Urinary bladder (tissue), 4 donors: ENCODE measurements around the gene MYRIP. TPM values are rescaled to one million over a fixed set of nuclear protein-coding genes. Genes with fewer than 3 reads are reported as not detected.

Source experiments
- DNase-seq: peaks from one replicate; pipeline ENCODE4 v3.0.0-alpha.2; 2015; ENCODE audit errors: extremely low spot score
- H3K27ac ChIP-seq: one replicate; pipeline ENCODE4 v1.5.1; 2013; ENCODE audit warnings: low read depth, mild to moderate bottlenecking, moderate library complexity
- H3K36me3 ChIP-seq: one replicate; pipeline ENCODE4 v1.6.1; 2013; ENCODE audit warnings: mild to moderate bottlenecking, moderate library complexity; ENCODE audit not compliant: insufficient read depth
- H3K4me1 ChIP-seq: one replicate; pipeline ENCODE4 v1.6.1; 2013; ENCODE audit warnings: mild to moderate bottlenecking, moderate library complexity; ENCODE audit not compliant: insufficient read depth
- H3K4me3 ChIP-seq: one replicate; pipeline ENCODE4 v1.5.1; 2013; ENCODE audit warnings: low read depth, low read length
- WGBS: extraction: QIAGEN DNeasy Blood & Tissue Kit; methylation state at CpG from one replicate; pipeline ENCODE4 v1.1.7; 2013; 5-methylcytosine and 5-hydroxymethylcytosine counted together
- polyA plus RNA-seq: library from polyadenylated mRNA; stranded (reverse); fragments of 200-250 nt; gene quantifications from one replicate; pipeline ENCODE4 v1.2.3, GENCODE V29; 2013
- total RNA-seq: library from RNA; depleted of rRNA; stranded (reverse); fragments of >200 nt; gene quantifications from one replicate; pipeline ENCODE4 v1.2.3, GENCODE V29; 2014
- donor health status: healthy with polysubstance abuse.
- donor health status: healthy.

Gene MYRIP
- total and polyA plus RNA-seq, 2 donors, result 2.9 to 4.4 TPM

DNA sequence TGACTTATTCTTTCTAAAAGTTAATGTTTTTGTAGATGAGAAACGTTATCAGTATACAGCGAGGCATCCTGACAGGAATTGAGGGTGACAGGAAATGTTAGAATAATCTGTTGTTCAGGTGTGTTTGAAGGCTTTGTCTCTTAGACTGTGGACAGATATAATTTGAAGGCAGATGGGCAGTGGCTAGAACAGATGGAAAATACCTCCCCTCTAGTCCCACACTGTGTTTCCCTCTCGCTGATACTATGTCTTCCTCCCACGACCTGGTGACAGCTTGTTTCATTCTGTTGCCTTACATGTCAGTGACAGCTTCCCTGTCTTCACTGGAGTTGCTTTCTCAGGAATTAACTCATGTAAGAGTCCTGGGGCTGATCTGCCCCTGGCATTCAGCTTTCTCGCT lies 125.3 kb downstream of the MYRIP start:
- H3K4me3 ChIP-seq, result no peak overlapping the region
- 39% methylated on average over 5 of the region's 5 CpGs for WGBS

DNA sequence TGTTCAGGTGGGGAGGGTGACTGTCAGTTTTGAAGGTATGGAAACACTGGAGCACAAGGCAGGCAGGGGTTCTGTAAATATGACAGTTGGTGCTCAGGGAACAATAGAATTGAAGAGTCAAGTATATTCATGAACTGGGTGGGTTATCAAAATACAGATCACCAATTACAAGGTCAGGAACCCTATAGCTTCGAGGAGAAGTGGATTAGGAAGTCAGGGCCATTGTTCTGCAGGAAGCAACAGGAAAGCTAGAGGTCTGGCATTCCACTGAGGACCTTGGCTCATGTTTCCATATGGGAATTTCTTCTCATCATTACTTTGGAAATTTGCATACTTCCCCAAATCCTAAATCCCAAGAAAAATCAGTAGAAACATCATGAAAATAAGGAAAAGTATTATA lies 125.9 kb downstream of the MYRIP start:
- H3K36me3 ChIP-seq, result no peaks in the 10 kb centered on the region
- 30% methylated on average over 1 of the region's 1 CpG for WGBS

More for the DNA sequence above, 125.3 kb downstream of the MYRIP start:
- no peak for DNase-seq
- no peaks in the 10 kb centered on the region for H3K36me3 ChIP-seq
- H3K27ac ChIP-seq, result no peak overlapping the region
- H3K4me1 ChIP-seq, result no peaks in the 10 kb centered on the region

DNA sequence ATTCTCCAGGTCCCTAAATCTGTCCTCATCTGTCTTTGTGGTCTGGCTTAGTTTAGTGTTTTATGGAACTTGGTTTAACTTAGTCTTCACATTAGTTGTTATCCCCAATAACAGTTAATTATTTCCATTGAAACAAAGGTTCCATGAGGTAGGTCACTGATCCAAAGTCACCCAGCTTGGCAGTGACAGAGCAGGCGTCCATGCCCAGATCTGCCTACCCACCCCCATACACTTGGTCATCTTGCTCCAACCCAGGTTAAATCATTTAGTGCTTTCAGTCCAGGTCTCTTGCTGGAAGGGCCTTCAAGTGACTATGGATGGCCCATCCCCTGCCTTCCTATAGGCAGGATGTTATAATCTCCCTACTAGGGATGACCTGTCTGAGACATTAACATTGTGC lies 127.4 kb downstream of the MYRIP start:
- H3K4me1 ChIP-seq, result no peaks in the 10 kb centered on the region
- no peak for DNase-seq
- no peaks in the 10 kb centered on the region for H3K36me3 ChIP-seq
- no peak overlapping the region for H3K27ac ChIP-seq
- 79% methylated on average over 1 of the region's 1 CpG for WGBS
- no peak overlapping the region for H3K4me3 ChIP-seq

More for the DNA sequence above, 125.9 kb downstream of the MYRIP start:
- no peak for DNase-seq
- no peaks in the 10 kb centered on the region for H3K4me1 ChIP-seq
- H3K4me3 ChIP-seq, result no peak overlapping the region
- H3K27ac ChIP-seq, result no peak overlapping the region

DNA sequence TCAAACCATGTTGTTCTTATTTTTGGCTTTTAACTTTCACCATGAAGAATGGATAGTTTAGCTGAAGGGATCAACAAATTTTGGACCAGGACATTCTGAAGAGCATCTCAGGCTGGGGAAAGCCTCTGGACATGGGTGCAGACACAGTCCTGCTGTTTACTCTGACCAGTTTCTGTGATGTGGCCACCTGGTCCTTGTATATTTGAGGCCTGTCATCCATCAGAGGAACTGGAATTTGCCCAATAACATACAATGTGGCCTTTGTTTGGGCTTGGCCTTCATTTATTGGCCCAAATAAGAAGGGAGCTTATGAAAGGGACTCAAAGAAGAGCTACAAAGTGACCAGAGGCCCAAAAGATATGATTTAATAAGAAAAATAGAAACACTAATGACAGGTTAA lies 127.9 kb downstream of the MYRIP start:
- H3K27ac ChIP-seq, result no peak overlapping the region

DNA sequence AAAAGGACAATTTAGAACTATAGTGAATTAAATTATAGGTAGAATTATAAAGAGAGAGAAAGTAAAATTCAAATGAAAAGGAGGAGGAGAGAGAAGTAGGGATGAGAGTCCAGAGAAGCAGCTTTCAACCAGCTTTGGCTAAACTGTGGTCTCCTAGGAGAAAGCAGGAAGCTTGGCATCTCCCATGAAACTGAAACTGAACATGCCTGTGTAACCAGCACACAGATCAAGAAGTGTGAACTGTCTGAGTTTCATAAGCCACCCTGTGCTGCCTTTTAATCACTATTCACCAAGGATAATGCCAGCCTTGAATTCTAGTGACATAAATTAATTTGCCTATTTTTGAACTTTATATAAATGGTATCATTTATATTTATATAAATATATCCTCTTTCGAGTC lies 128.5 kb downstream of the MYRIP start:
- 78% methylated on average over 1 of the region's 1 CpG for WGBS
- no peak overlapping the region for H3K4me3 ChIP-seq

More for the DNA sequence above, 127.9 kb downstream of the MYRIP start:
- no peaks in the 10 kb centered on the region for H3K4me1 ChIP-seq
- H3K36me3 ChIP-seq, result no peaks in the 10 kb centered on the region
- DNase-seq, result no peak
- H3K4me3 ChIP-seq, result no peak overlapping the region

DNA sequence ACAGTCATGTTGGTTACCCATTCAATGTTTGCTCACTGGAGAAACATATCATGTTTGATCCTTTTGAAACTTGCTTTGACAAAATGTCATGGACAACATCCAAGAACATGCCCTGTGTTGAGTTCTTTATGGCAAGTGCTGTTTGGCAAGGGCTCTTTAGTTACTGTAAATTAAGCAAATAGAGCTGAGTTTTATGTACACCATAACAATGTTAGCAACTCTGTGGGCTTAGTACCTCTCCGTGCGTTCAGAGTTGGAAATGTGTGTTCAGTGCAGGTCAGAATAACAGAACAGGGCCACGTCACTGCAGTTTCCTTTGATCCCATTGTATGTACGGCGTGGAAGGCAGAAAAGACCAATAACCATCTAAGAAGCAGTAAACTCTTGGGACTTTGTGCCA lies 132.5 kb downstream of the MYRIP start:
- Histone ChIP-seq H3K27ac (no peak overlapping the region), H3K36me3 (no peaks in the 10 kb centered on the region), H3K4me1 (no peaks in the 10 kb centered on the region), H3K4me3 (no peak overlapping the region)
- DNase-seq, result no peak
- WGBS, result 61% methylated on average over 5 of the region's 5 CpGs

More for the DNA sequence above, 128.5 kb downstream of the MYRIP start:
- no peak overlapping the region for H3K27ac ChIP-seq
- H3K4me1 ChIP-seq, result no peaks in the 10 kb centered on the region
- no peak for DNase-seq
- H3K36me3 ChIP-seq, result no peaks in the 10 kb centered on the region

DNA sequence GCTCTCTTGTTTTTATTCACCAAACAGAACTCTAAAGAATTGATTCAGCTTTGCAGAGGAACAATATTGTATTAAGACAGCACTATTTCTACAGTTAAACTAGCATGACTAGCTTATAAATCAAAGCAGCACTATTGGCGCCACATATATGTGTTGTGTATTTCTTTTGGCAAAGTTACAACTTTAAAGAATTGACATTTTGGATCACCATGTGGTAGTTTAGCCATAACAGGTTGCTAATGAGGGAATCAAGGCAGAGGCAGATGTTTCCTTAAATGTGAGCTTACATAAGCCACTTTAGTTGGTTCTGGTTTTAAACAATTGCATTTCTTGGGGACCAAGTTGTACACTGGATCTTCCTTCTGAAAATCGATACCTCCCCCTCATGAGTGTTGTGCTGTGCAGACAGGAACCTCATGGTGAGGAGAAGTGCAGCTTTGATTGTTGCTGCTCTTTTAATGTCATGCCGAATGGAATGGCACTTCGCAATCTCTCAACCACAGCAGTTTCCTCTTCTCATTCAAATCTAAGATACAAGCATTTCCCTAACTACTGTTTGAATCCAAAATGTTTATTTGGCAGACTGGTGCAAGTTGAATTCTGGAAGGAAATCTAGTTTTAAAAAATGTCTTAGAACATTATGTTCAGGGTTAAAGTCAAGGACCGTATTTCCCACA lies 151.2 kb downstream of the MYRIP start:
- H3K27ac ChIP-seq, result no peak overlapping the region
- H3K36me3 ChIP-seq, result no peaks in the 10 kb centered on the region
- 52% methylated on average over 5 of the region's 5 CpGs for WGBS
- no peak overlapping the region for H3K4me3 ChIP-seq
- DNase-seq, result no peak
- H3K4me1 ChIP-seq, result no peaks in the 10 kb centered on the region

DNA sequence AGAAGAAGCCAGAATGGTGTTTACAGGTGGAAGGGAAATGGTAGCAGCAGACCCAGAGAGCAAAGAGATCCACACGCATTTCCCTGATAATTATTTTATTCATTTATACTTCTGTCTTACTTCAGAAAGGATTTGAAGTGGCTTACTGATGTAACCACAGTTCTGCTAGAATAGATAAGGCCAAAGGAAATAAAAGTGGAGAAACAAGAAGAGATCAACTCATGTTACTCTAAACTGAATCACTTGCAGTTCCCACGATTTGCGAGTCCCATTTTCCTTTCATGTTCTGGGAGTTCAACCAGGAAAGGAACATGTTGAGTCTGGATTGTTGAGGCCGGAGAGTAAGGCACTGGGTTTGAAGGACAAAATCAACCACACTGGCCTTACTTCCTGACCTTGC lies 151.8 kb downstream of the MYRIP start:
- no peaks in the 10 kb centered on the region for H3K4me1 ChIP-seq
- no peak for DNase-seq
- H3K36me3 ChIP-seq, result no peaks in the 10 kb centered on the region
- WGBS, result 57% methylated on average over 4 of the region's 4 CpGs
- H3K27ac ChIP-seq, result no peak overlapping the region
- no peak overlapping the region for H3K4me3 ChIP-seq

DNA sequence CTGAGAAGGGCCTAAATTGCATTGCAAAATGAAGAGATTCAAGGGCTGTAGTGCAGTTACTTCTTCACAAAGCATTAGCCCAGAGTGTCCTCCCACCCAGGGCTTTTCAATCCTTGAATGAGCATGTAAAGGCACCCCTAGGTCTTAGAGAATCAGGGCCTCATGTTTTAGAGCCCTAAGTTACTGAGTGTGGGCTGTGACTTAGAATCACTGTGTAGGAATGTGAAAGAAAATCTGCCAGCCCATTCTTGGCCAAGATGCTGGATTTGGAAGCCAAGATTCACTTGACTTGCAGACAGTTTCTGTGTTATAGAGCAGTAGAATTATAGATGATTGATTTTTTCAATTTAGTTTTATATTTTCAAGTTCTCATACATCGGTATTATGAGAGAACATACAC lies 153.2 kb downstream of the MYRIP start:
- 78% methylated on average over 1 of the region's 1 CpG for WGBS
- no peak for DNase-seq
- Histone ChIP-seq H3K4me1 (no peaks in the 10 kb centered on the region), H3K27ac (no peak overlapping the region), H3K4me3 (no peak overlapping the region), H3K36me3 (no peaks in the 10 kb centered on the region)

DNA sequence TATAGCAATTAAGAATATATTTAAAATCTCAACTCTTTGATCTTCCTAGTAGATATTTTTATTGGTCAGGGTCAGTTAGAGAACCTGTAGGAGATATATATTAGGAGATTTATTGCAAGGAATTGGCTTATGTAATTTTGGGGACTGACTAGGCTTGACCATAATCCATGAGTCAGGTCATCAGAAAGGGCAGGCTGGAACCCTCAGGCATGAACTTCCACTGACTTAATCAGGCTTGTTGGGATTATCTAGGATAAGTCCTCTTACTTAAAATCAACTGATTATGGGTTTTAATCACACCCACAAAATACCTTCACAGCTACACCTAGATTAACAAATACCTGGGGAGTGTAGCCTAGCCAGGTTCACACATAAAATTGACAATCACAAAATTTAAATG lies 156.1 kb downstream of the MYRIP start:
- Histone ChIP-seq H3K36me3 (no peaks in the 10 kb centered on the region), H3K4me1 (no peaks in the 10 kb centered on the region), H3K4me3 (no peak overlapping the region), H3K27ac (no peak overlapping the region)
- DNase-seq, result no peak

DNA sequence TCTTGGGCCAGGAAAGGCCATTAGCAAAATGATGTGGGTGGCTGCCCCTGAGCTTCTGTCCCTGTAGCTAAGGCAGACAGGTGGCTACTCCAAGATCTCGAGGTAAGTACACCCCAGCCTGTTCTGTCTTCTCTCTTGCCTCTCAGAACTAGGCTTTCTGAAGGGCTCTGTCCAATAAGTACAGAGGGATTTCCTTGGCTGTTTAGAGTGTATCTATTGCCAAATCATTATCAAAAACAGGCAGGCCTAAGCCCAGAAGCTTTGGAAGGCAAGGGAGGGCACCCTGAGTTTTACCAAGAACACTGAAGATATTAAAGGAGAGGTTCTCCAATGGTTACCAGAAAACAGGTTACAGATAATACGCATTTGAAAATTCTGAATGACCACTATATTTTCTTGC lies 156.6 kb downstream of the MYRIP start:
- H3K4me3 ChIP-seq, result no peak overlapping the region
- no peaks in the 10 kb centered on the region for H3K36me3 ChIP-seq
- no peak overlapping the region for H3K27ac ChIP-seq
- WGBS, result 61% methylated on average over 2 of the region's 2 CpGs
- no peaks in the 10 kb centered on the region for H3K4me1 ChIP-seq
- DNase-seq, result no peak

DNA sequence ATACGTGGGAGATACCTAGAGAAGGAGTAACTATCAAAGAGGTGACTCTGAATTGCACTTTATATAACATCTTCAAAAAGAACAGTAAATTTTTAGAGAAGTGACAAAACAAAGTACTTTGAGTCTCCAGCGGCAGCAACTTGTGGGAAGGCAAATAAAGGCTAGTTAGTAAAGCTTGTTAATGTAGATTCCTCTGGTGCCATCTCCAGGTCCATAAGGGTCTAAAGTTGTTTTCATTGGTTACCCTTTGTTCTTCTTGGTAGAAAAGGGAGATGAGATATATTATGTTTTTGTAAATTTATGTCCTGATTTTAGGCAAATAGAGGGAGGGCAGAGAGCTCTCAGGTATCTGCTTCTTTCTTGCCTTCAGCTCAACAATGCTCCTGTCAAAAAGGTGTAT lies 161.6 kb downstream of the MYRIP start:
- Histone ChIP-seq H3K4me1 (no peaks in the 10 kb centered on the region), H3K27ac (no peak overlapping the region), H3K4me3 (no peak overlapping the region), H3K36me3 (no peaks in the 10 kb centered on the region)
- WGBS, result 66% methylated on average over 2 of the region's 2 CpGs
- no peak for DNase-seq

DNA sequence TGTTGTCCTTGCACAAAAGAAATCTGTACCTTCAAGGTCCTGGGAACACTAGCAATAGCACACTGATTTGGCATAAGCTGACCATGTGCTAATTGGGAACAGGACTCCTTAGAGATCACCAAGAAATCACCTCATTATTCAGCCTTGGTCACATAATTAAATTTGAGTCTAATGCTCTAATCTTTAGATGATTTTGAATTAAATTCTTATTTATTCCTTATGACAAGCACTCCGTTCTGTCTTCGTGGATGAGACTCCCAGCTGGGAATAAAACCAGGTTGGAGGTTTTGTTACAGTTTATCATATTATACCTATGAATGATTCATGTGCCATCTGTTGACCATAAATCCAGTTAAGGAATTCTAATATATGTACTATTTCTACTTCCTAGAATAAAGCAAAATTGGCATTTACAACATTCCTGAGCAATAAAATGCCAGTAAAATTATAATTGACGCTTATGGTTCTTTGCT lies 162.2 kb downstream of the MYRIP start:
- WGBS, result 54% methylated on average over 3 of the region's 3 CpGs

DNA sequence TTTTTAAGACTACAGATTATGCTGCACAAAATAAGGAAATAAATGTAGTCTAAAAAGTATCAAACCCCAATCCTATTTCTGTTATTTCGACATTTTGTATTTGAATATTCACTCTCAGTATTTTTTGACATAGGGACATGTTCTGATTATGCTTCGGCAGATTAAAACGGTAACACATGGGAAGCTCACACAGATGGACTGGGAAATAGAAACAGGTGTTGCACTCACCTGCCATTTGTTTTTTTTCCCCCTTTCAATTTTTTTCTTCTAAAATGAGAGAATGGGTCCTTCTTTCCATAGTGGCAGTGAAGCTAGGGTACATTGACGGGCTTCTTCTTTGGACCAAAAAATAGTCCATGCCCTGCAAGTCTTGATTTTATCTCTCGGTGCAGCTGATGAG lies 163.1 kb downstream of the MYRIP start:
- Histone ChIP-seq H3K4me1 (no peaks in the 10 kb centered on the region), H3K27ac (no peak overlapping the region), H3K4me3 (no peak overlapping the region), H3K36me3 (no peaks in the 10 kb centered on the region)
- WGBS, result 74% methylated on average over 5 of the region's 5 CpGs
- no peak for DNase-seq

More for the DNA sequence above, 162.2 kb downstream of the MYRIP start:
- H3K4me1 ChIP-seq, result no peaks in the 10 kb centered on the region
- H3K4me3 ChIP-seq, result no peak overlapping the region
- H3K27ac ChIP-seq, result no peak overlapping the region
- no peak for DNase-seq
- H3K36me3 ChIP-seq, result no peaks in the 10 kb centered on the region
